NCI-H2107 treated with DMSO at 0.1 percent for 48 hours (cell line): ENCODE results near the gene MYO1F.
A peak's percentile ranks its signal among the peaks of the same experiment; 100 is the strongest.
"Not testable (repeated sequence)": the region's sequence is repeated elsewhere in the genome, so short reads cannot be mapped to it uniquely, and the experiment has no call there.

ENCODE experiments used
- DNase-seq: peaks from one replicate; lab custom pipeline; 2025; ENCODE audit not compliant: unreplicated experiment; lab: John Stamatoyannopoulos, UW

MYO1F gene

GRCh38 chr19:8519388-8519787 lies 57.9 kb downstream of the MYO1F start:
- no peak for DNase-seq

- no peak for DNase-seq
These were observed 58.7 kb downstream of the MYO1F start for GRCh38 chr19:8518536-8518935.

- no peak for DNase-seq
These were observed 59.4 kb downstream of the MYO1F start for GRCh38 chr19:8517551-8518442.

GRCh38 chr19:8515317-8515716 lies 61.9 kb downstream of the MYO1F start:
- no peak for DNase-seq

- DNase-seq: not testable (repeated sequence)
These were observed 62.7 kb downstream of the MYO1F start for GRCh38 chr19:8514505-8515009.

GRCh38 chr19:8513687-8514504 lies 63.3 kb downstream of the MYO1F start, which contains the start of gene ZNF414:
ZNF414 (minus strand) TSS chr19:8514167; CDS start chr19:8514046, 121 bp downstream.
- DNase-seq: peak; percentile 78

GRCh38 chr19:8513036-8513686 lies 64.1 kb downstream of the MYO1F start:
- DNase-seq: no peak

GRCh38 chr19:8512115-8512967 lies 64.9 kb downstream of the MYO1F start:
- DNase-seq: no peak

- no peak for DNase-seq
These were observed 65.6 kb downstream of the MYO1F start for GRCh38 chr19:8511573-8512101.

GRCh38 chr19:8510589-8511115 lies 66.6 kb downstream of the MYO1F start:
- DNase-seq: no peak

- DNase-seq: no peak
These were observed 70.8 kb downstream of the MYO1F start for GRCh38 chr19:8506402-8506957.

GRCh38 chr19:8505680-8506401 lies 71.4 kb downstream of the MYO1F start:
- DNase-seq: peak; percentile 19

- DNase-seq: no peak
These were observed 72.3 kb downstream of the MYO1F start for GRCh38 chr19:8504919-8505318.

- DNase-seq: no peak
These were observed 73.1 kb downstream of the MYO1F start for GRCh38 chr19:8504171-8504570.

- no peak for DNase-seq
These were observed 73.7 kb downstream of the MYO1F start for GRCh38 chr19:8503510-8503909.

GRCh38 chr19:8501981-8502380 lies 75.3 kb downstream of the MYO1F start:
- DNase-seq: no peak

GRCh38 chr19:8501516-8501915 lies 75.7 kb downstream of the MYO1F start:
- no peak for DNase-seq

- no peak for DNase-seq
These were observed 77.1 kb downstream of the MYO1F start for GRCh38 chr19:8500158-8500557.
